ENCODE measurements around the gene ORM1. TPM values are rescaled to one million over a fixed set of nuclear protein-coding genes. Genes with fewer than 3 reads are reported as not detected.

ORM1 gene
- total and polyA plus RNA-seq, 4 donors = 22.4 to 1,249 (median 184) TPM

DNA sequence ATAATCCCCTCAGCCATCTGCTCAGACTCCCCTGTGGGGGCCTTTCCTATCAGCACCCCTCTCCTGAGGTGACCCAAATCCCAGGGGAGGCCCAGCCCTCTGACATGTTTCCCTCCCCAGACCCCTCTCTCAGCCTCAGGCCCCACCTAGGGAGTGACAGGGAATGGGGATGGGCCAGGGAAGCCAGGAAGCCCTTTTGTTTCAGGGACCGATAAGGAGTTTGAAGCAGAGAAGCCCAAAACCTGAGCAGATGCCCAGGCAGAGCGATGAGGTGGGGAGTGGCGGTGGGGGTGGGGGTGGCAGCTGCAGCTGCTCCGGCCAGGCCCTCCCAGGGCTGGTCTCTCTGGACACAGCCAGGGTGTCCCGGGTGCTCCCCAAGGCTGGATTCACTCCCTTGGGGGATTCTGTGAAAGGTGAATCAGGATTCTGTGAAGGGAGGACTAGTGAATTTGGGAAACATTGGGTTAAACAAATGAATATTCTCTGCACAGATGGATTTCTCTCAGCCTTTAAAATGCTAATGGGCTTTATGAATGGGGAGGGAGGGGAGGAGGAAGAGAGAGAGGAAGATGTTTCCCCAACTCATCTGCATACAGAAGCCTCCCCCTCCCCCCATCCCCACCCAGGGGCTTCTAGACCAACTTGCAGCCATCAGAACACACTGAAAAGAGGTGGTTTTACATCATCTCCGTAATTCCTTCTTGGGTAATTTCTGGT, 47.5 kb downstream of the ORM1 start:
- DNase-seq (no peak), ATAC-seq (ENCODE audit: insufficient read depth, low FRiP score) (no peak)
- Histone ChIP-seq H3K27me3 (ENCODE audit: control insufficient read depth in 3 of 3, insufficient read depth in 3 of 3, low read length in 2 of 3) (no peaks in the 10 kb centered on the region), H3K27ac (ENCODE audit: low read depth in 1 of 2, low read length in 1 of 2) (peak overlapping the region in 1 of 2 donors; percentile 16), H3K36me3 (ENCODE audit: control insufficient read depth in 4 of 4, insufficient read depth in 4 of 4, low read length in 4 of 4) (peaks cover 0 to 30% (median 29%) of the 10 kb centered on the region in 4 donors), H3K9ac (ENCODE audit: insufficient read depth in 1 of 2, low read length in 2 of 2) (no peak overlapping the region), H3K9me3 (ENCODE audit: control insufficient read depth in 4 of 4, insufficient read depth in 3 of 4, low read length in 3 of 4) (no peaks in the 10 kb centered on the region), H3K4me1 (ENCODE audit: control insufficient read depth in 5 of 5, insufficient read depth in 5 of 5, low read length in 5 of 5) (peaks cover 0 to 25% (median 8%) of the 10 kb centered on the region in 5 donors), H3K4me3 (no peak overlapping the region)
- 73 to 80% methylated on average over 6 of the region's 6 CpGs for WGBS, 2 donors
- TF ChIP-seq, protein P1, sequence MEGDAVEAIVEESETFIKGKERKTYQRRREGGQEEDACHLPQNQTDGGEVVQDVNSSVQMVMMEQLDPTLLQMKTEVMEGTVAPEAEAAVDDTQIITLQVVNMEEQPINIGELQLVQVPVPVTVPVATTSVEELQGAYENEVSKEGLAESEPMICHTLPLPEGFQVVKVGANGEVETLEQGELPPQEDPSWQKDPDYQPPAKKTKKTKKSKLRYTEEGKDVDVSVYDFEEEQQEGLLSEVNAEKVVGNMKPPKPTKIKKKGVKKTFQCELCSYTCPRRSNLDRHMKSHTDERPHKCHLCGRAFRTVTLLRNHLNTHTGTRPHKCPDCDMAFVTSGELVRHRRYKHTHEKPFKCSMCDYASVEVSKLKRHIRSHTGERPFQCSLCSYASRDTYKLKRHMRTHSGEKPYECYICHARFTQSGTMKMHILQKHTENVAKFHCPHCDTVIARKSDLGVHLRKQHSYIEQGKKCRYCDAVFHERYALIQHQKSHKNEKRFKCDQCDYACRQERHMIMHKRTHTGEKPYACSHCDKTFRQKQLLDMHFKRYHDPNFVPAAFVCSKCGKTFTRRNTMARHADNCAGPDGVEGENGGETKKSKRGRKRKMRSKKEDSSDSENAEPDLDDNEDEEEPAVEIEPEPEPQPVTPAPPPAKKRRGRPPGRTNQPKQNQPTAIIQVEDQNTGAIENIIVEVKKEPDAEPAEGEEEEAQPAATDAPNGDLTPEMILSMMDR (IDR thresholded peaks at IDR 0.05; ENCODE audit: control extremely low read depth, extremely low read depth) = no peak

DNA sequence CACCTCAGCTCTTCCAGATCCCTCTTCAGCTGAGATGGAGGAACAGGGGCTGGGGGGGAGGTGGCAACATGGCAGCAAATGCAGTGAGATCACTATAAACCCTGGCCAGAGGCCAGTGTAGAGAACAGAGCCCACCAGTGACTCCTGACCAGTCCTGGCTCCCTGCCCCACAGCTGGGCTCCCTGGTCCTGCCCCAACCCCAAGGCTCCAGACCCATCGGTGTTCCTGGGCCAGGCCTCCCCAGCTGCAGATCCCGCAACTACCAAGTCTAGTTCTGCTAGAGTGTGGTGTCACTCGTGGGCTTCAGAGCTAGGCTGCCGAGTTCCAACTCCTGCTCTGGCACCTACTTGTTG, 48.0 kb downstream of the ORM1 start:
- H3K9me3 ChIP-seq (ENCODE audit: control insufficient read depth in 4 of 4, insufficient read depth in 3 of 4, low read length in 3 of 4) = no peaks in the 10 kb centered on the region
- H3K4me1 ChIP-seq (ENCODE audit: control insufficient read depth in 5 of 5, insufficient read depth in 5 of 5, low read length in 5 of 5) = peaks cover 0 to 25% (median 8%) of the 10 kb centered on the region in 5 donors
- TF ChIP-seq, protein P1 (IDR thresholded peaks at IDR 0.05; ENCODE audit: control extremely low read depth, extremely low read depth) = no peak
- H3K4me3 ChIP-seq = no peak overlapping the region
- WGBS, 2 donors = 67 to 70% methylated on average over 4 of the region's 4 CpGs
- no peak overlapping the region for H3K9ac ChIP-seq (ENCODE audit: insufficient read depth in 1 of 2, low read length in 2 of 2)
- H3K27me3 ChIP-seq (ENCODE audit: control insufficient read depth in 3 of 3, insufficient read depth in 3 of 3, low read length in 2 of 3) = no peaks in the 10 kb centered on the region
- H3K36me3 ChIP-seq (ENCODE audit: control insufficient read depth in 4 of 4, insufficient read depth in 4 of 4, low read length in 4 of 4) = peaks cover 0 to 29% (median 27%) of the 10 kb centered on the region in 4 donors
- DNase-seq (no peak), ATAC-seq (ENCODE audit: insufficient read depth, low FRiP score) (no peak)
- H3K27ac ChIP-seq (ENCODE audit: low read depth in 1 of 2, low read length in 1 of 2) = peak overlapping the region in 1 of 2 donors; percentile 21

DNA sequence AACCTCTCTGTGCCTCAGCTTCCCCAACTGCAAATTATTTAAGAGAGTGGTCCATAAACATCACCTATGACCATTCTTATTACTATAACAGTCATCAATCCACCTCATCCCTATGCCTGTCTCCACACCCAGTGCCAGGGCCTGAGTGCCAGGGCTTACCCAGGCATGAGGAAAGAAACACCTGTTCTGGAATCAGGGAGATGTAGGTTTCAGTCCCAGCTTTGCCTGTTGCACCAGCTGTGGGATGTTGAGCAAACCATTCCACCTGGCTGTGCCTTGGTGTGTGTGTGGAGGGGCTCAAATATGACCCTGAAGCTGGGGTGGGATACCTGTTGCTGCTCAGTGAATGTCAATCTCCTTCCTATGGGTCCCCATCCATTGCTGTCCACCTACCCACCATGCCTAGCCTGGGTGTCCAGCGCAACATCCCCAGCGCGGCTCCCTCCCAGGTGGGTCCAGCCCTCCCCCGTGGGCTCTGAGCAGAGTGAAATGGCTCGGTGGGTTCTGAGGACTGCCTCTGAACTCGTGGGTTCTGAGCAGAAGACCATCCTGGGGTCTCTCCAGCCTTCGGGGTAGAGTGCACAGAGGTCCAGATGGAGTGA, 48.5 kb downstream of the ORM1 start:
- 51 to 59% methylated on average over 7 of the region's 7 CpGs for WGBS, 2 donors
- H3K4me1 ChIP-seq (ENCODE audit: control insufficient read depth in 5 of 5, insufficient read depth in 5 of 5, low read length in 5 of 5) = peaks cover 0 to 25% (median 8%) of the 10 kb centered on the region in 5 donors
- no peaks in the 10 kb centered on the region for H3K9me3 ChIP-seq (ENCODE audit: control insufficient read depth in 4 of 4, insufficient read depth in 3 of 4, low read length in 3 of 4)
- no peak overlapping the region for H3K4me3 ChIP-seq
- H3K27ac ChIP-seq (ENCODE audit: low read depth in 1 of 2, low read length in 1 of 2) = peak overlapping the region in 1 of 2 donors; percentile 44
- H3K27me3 ChIP-seq (ENCODE audit: control insufficient read depth in 3 of 3, insufficient read depth in 3 of 3, low read length in 2 of 3) = no peaks in the 10 kb centered on the region
- H3K36me3 ChIP-seq (ENCODE audit: control insufficient read depth in 4 of 4, insufficient read depth in 4 of 4, low read length in 4 of 4) = peaks cover 0 to 30% (median 28%) of the 10 kb centered on the region in 4 donors
- TF ChIP-seq, protein P1 (IDR thresholded peaks at IDR 0.05; ENCODE audit: control extremely low read depth, extremely low read depth) = no peak
- no peak overlapping the region for H3K9ac ChIP-seq (ENCODE audit: insufficient read depth in 1 of 2, low read length in 2 of 2)
- no peak for ATAC-seq (ENCODE audit: insufficient read depth, low FRiP score)
- no peak for DNase-seq
